HEK293T (cell line): ENCODE results near the gene MED31.

ENCODE experiments used
- BHLHE40 ChIP-seq: fragments of 450-650 bp; IDR thresholded peaks from 2 replicates; pipeline ENCODE4 v1.6.1; 2016; ENCODE audit warnings: mild to moderate bottlenecking, moderate library complexity, borderline replicate concordance
- ELF4 ChIP-seq: fragments of 450-650 bp; IDR thresholded peaks from 2 replicates; pipeline ENCODE4 v1.6.1; 2017; ENCODE audit warnings: antibody characterized with exemption
- FOXA1 ChIP-seq: fragments of 450-650 bp; IDR thresholded peaks from 2 replicates; pipeline ENCODE4 v1.6.1; 2016; ENCODE audit warnings: mild to moderate bottlenecking
- FOXM1 ChIP-seq: fragments of 450-650 bp; IDR thresholded peaks from 2 replicates; pipeline ENCODE4 v1.6.1; 2017; ENCODE audit warnings: mild to moderate bottlenecking, borderline replicate concordance
- LEF1 ChIP-seq: fragments of 450-650 bp; IDR thresholded peaks from 2 replicates; pipeline ENCODE4 v1.6.1; 2017; ENCODE audit warnings: mild to moderate bottlenecking, borderline replicate concordance
- NFRKB ChIP-seq: fragments of 450-650 bp; IDR thresholded peaks from 2 replicates; pipeline ENCODE4 v1.6.1; 2016; ENCODE audit warnings: mild to moderate bottlenecking, moderate library complexity
- SP1 ChIP-seq: fragments of 450-650 bp; IDR thresholded peaks from 2 replicates; pipeline ENCODE4 v1.6.1; 2017

- TF ChIP-seq FOXM1: no peak
- no peak for TF ChIP-seq BHLHE40
- TF ChIP-seq SP1: no peak
- no peak for TF ChIP-seq FOXA1
- no peak for TF ChIP-seq NFRKB
- TF ChIP-seq ELF4: no peak
- no peak for TF ChIP-seq LEF1
Observed at GRCh38 chr17:6695565-6695964, 44.2 kb upstream of the MED31 start.
